ENCODE data around the gene DDN.

Gene DDN

DNA sequence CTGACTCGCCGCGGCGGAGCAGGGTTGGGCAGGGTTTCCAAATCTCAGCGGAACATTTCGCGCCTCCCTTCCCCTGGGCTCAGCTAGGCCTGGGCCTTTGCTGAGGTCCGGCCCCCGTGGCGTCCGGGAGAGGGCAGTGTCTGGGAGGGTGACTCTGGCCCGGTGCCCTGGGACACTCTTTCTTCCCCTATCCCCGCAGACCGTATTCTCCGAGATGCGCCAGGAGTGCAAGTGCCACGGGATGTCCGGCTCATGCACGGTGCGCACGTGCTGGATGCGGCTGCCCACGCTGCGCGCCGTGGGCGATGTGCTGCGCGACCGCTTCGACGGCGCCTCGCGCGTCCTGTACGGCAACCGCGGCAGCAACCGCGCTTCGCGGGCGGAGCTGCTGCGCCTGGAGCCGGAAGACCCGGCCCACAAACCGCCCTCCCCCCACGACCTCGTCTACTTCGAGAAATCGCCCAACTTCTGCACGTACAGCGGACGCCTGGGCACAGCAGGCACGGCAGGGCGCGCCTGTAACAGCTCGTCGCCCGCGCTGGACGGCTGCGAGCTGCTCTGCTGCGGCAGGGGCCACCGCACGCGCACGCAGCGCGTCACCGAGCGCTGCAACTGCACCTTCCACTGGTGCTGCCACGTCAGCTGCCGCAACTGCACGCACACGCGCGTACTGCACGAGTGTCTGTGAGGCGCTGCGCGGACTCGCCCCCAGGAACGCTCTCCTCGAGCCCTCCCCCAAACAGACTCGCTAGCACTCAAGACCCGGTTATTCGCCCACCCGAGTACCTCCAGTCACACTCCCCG lies 18.0 kb downstream of the DDN start:
- DNase-seq, result no peak

DNA sequence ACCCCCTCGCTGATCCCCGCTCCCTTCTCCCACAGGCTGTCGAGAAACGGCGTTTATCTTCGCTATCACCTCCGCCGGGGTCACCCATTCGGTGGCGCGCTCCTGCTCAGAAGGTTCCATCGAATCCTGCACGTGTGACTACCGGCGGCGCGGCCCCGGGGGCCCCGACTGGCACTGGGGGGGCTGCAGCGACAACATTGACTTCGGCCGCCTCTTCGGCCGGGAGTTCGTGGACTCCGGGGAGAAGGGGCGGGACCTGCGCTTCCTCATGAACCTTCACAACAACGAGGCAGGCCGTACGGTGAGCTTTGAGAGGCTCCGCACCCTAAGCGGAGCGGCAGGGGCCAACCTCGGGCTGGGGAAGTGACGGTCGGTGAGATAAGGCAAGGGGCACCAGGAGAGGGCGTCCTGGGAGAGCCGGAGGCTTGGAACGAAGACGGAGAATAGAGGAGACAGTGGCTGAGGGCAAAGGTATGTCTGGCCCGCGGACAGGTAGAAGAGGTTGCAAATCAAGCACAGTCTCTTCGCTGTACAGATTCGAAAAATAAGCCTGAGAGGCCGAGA lies 18.7 kb downstream of the DDN start:
- DNase-seq, result no peak

DNA sequence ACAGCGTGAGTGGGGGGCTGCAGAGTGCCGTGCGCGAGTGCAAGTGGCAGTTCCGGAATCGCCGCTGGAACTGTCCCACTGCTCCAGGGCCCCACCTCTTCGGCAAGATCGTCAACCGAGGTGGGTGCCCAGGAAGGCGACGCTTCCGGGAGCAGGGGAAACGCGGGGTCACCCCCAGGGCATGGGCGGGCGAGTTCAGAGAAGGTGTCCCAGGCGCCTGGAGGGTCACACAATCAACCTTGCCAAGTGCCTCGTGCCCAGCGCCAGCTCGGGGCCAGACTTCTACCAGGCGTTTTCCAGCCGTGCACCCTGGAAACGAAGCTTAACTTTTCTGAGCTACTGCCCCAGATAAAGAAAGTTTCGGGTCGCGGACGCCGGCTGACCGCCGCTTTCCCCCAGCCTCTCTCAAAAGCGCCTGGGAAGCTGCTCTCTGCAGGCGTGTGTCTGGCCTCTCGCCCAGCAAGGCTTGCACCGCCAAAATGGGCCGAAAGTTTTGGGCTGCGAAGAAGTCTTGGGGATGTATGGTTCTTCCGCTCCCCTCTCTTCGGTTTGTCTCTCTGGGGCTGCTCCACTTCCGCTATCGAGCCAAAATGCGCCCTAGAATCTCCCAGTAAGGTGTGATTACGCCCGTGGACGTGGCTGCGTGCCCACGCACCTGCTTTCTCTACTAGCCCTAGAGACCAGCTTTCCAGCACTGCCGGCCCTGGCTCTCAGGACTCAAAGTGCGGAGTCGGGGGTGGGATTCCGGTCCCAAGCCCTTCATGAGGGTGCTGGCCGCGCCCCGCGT lies 19.4 kb downstream of the DDN start:
- peak; percentile 56 for DNase-seq

DNA sequence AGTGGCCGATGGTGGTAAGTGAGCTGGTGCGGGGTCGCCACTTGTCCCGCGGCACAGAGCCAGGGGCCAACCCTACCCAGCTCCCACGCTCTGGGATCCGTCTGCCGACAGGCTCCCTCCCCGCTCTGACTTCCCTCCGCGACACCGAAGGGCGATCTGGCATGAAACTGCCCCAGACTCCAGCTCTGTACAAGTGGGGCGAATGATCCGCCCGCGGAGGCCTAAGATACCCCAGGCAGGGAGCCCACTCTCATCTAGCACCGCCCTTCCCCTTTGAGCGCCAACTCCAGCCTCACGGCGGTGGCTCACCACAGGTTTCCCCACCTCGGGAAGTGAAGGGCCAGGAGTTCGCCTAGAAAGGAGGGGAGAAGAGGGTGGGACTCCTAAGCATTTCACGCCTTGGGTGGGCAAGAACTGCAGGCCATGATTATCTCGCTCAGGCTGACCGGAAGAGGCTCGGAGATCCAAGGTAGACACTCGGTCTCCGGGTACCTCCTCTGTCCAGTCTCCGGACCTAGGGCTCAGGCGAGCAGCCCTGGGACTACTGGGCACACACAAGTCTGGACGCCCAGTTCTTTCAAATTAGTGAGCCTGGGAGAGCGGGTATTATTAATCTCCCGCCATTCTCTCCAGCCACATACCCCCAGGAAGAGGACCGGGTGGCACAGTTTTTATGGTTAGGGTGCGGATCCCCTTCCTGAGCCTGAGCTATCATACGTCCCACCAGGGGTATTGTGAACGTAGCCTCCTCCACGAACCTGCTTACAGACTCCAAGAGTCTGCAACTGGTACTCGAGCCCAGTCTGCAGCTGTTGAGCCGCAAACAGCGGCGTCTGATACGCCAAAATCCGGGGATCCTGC lies 20.2 kb downstream of the DDN start:
- DNase-seq, result no peak

DNA sequence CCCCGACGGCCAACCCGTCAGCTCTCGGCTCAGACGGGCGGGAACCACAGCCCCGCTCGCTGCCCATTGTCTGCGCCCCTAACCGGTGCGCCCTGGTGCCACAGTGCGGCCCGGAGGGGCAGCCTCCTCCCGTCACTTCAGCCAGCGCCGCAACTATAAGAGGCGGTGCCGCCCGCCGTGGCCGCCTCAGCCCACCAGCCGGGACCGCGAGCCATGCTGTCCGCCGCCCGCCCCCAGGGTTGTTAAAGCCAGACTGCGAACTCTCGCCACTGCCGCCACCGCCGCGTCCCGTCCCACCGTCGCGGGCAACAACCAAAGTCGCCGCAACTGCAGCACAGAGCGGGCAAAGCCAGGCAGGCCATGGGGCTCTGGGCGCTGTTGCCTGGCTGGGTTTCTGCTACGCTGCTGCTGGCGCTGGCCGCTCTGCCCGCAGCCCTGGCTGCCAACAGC lies 20.9 kb downstream of the DDN start, which contains the start of gene WNT1:
Gene WNT1, plus strand, starts transcription at position 32 of the 450 bp plus-strand sequence. Its CDS starts 329 bp downstream, at position 361.
- no peak for DNase-seq

DNA sequence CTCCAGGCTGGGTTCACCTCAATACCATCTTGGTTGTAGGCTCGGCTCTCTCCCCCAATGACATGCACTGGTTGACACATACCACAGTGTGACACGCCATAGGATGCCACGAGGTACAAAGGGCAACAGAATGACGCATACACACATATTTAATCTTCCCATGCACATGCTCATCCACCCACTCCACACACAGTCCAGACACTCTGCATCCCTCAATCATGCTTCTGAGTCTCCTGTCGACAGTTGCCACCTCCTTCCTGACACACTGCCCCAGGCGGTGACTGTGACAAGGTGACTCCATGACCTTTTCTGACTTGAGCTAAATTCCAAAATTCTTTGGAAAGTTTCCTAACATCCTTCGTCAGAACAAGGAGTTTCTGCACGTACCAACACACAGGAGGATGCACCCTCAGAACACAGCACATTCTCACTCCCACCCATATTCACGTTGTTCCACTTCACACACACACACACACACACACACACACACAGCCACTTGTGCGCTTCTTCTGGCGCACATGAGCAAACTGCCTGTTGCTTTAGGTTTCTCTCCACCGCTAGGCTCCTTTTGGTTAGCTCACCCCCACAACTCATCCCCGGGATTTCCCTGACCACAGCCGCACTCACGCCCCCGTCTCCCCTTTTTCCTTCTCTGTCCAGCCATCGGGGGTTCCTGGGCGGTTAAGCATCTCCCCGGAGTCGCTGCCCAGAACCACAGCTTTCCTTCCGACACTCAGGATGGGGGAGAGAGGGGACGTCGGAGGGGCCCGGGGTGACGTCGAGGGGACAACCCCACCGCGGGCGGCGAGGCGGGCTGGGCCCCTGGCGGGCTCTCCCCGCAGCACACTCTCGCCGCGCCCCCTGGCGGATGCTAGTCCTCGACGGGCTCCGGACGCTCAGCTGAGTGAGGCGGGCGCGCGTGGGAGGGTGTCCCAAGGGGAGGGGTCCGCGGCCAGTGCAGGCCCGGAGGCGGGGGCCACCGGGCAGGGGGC lies 21.6 kb downstream of the DDN start:
- DNase-seq, result peak; percentile 68

DNA sequence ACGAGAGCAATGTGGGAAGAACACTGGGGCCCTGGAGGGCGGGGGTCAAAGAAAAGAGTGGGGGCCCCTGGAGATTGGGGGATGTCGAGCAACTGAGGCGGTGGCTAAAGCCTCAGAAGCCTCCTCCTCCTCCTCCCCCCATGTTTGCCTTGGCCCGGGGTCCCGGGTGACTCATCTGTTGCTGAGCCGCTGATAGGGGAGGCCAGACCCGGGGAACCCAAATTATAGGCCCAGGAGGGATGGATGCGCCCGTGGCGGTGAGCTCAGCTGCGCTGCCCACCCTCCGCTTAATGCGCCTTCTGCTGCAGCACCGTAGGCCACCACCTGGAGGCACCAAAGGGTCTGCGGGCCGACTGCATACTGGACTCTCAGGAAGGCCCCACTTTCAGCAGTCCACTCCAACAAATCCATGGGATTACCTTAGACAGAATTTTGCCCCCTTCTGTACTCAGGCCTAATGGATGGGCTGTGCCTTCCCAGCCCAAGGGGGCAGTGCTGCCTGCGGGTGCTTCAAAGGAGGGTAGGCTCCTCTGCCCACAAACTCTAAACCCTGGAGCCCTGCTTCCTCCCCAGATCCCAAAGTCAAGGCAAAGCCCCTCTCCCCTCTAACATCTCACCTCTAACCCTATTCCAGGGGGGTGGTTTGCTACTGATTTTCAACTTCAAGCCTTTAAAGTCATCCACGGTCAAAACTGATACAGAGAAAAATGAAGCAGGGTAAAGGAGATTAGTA lies 25.1 kb downstream of the DDN start:
- DNase-seq, result peak; percentile 67

DNA sequence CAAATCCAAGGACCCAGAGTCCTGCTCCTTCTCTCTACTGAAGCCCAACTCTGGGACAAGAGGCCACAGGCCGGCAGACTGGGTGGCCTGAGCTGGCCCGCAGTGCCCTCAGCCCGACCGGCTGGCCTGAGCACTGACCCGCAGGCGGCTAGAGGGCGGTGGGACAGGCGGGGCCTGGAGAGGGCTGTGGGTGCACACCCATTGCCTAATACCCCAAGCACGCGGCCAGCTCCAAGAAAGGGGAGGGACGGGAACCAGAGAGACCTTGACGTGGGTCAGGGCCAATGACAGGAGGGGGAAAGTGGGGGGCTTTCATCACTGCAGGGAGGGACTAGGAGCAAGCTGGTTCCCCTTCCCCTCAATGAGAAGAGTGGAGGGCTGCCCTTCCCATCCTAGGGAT lies 25.6 kb downstream of the DDN start:
- DNase-seq, result no peak

DNA sequence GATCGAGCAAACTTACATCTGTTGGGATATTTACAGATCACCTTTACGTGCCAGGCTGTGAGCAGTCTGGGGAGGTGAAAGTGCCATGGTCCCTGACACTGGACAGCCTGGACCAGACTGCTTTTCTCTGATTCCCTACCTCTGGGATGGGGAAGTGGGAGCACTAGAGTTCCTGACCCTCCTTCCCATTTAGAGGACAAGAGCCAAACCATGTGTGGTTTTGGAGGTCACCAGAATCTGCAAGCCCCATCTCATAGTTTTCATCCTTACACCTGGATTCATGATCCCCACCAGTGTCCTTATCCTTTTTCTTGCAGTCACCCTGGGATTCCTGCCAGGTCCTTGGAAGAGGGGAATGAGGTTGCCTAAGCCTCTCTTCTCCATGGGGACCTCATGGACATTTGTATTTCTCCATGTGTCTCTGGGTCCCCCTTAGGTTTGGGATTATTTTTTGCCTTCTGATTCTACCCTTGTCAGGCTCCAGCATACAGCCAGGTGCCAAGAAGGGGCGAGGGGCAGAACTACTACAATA lies 26.2 kb downstream of the DDN start:
- no peak for DNase-seq

DNA sequence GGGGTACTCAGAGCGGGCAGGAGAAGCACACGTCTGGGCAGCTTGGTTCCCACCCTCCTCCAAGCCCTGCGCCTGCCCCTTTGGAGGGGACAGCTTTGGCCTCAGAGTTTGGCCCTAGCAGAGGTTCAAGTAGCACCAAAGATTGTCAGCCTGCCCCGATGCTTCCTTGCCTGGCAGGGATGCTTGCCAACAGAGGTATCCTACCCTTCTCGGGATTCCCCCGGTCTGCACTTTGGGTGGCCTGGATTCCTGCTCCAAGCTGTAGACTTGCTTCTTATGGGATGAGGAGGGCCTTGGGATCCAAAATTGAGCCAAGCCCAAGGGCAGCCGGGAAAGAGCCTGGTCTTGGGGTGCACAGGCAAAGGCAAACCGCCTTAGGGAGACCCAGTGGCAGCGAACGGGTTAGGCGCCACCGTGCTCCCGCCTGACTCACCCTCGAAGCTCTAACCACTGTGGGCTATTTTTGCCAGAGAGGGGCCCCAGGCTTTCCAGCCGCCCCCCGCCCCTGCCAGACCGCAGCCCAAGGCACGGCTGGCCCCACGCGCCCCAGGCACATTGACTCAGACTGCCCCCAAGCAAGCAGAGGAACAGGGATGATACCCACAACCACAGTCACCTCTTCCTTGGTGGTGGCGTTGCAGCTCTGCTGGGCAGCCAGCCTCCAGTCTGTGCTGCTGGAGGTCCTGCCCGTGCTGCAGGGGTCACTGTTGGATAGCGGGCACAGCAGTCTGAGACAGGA lies 26.8 kb downstream of the DDN start:
- no peak for DNase-seq

DNA sequence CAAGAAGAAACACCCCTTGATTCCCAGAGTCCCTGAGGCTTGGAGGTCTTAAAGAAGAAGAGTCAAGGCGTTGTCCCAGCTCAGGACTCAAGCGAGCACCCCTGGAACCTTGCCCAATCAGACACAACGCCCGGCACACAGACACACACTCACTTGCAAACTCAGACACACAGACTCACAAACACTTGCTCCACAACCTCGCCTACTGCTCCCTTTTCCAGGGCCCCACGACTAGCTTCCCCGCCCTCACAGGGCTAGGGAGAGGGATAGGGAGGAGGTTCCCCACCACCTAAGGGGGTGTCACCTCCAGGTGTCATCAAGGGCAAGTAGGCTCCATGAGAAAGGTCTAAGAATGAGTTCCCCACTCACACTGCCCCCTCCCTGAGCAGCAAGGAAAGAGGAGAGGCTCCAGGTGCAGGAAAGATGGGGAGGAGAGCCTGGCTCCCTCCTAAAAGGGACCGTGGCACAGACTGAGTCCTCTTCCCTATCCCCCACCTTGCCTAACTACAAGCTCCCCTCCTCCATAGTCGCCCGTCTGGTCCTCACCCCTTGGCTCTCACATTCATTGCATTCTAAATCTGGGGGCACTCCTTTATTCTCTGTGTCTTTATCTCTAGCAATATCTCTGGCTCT lies 28.4 kb downstream of the DDN start:
- no peak for DNase-seq

DNA sequence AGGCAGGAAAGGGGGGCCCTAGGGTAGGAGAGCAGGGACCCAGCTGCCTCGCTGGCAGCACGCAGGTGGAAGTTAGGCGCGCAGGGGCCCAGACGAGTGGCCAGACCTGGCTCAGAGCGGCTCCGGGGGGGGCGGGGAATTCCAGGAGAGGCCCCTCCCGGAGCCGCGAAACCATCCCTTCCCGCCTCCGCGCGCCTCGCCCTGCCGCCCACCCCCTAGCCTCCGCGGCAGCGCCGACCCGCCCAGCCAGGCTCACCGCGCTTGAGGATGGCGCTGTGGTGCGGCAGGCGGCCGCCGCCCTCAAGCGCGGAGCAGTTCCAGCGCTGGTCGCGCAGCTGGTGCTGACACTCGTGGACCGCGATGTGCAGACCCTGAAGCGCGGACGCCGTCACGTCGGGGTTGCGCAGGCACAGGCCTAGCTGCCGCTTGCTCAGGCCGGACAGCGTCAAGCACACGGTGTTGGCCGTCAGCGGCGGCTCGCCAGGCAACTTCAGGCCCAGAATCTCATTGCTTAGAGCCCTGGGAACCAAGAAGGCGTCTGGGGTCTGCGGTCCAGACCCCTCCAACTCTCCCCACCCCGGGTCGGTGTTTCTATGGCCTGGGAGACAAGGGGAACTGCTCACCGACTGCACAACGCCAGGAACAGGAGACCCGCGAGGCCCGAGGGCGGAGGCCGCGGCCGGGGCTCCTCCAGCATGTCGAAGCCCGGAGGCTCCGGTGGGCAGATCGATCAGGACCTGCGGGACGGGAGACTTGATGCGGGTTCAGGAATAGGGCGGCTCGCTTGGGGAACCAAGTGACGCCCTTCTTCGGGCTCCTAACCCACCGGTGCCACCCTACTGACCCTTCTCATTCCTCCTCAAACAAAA lies 29.1 kb downstream of the DDN start:
- DNase-seq, result no peak

DNA sequence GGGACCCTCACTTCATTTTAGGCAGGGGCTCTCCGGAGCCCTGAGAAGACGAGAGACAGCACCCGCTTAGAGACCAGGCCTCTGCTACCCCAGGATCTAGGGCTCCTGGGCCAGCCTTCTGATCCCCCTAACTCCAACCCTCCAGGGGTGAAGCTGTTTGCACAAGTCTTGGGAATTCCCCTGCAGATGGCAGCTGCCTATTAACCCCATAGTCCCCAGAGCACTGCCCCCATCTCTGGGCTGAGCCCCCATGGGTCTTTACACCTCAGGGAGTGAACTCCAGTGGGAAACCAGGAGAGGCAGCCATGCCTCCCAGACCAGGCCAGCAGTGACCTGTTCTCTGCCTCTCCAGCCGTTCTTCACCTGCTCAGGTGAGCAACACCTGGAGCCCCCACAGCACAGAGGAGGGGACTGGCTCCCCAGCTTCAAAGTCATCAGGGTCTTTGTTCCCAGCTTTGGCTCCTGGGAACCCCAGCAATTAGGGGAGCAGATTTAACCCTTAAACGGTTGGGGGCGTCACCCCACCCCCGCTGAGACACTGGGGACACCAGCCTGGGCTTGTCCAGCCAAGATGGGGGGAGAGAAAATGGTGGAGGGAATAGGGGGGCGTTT lies 29.9 kb downstream of the DDN start:
- DNase-seq, result no peak

DNA sequence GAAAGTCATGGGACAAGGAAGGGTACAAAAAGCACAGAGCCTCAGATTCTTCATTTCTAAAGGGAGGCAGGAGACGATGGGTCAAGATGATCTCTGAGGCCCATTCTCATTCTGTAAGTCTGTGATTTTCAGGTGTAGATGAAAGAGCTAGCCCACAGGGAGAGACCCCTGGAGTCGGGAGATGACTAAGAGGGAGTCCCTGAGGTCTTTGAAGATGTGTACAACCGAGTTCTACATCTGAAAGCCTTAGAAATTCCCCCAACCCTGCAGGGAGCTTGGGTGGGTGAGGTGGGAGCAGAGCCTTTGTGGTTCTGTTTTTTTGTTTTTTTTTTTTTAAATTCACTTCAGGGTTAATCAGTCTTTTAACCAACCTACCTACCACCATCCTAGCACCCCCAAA lies 30.7 kb downstream of the DDN start:
- DNase-seq, result no peak

DNA sequence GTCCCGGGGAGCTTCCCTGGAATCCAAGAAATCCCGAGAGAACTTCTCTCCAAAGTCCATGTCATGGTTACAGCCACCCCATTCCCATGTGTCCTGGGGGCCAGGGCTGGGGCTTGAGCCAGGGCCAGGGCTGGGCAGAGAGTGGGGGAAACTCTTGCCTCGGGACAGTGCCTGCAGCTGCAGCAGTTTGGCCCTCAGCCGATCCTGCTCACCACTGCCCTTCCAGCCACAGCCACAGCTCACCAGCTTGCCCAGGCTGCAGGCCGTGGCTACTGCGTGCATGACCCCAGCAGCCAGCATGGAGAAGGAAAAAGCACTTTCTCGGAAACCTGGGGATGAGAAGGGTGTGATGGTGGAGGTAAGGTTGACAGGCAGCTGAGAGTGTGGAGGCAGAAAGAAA lies 31.2 kb downstream of the DDN start:
- peak; percentile 20 for DNase-seq

DNA sequence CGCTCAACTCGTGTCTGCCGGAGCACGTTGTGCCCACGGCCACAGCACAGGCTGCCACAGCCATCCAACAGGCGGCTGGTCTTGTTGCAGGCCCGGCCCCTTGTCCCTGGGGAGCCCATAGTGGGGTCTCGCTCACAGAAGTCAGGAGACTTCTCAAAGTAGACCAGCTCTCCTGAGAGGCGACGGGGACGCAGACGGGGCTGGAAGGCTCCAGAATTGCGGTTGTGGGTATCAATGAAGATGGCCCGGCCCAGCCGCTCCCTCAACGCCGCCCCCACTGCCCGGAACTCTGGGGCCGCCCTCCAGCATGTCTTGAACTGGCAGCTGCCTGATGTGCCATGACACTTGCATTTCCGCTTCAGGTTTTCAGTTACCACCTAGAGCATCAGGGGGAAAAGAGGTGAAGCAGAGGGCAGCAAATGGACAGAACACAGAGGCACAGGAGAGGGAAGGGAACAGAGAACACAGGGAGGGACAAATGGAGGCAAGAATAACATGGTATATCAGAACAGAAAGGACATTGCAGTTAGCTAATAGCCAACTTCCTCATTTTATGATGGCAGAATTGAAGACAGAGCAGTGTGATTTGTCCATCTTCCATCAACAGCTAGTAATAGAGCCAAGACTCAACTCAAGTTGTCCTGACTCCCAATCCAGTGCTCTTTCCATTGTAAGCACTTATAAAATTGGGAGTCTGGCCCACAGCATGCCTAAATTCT lies 32.8 kb downstream of the DDN start:
- DNase-seq, result peak; percentile 21

DNA sequence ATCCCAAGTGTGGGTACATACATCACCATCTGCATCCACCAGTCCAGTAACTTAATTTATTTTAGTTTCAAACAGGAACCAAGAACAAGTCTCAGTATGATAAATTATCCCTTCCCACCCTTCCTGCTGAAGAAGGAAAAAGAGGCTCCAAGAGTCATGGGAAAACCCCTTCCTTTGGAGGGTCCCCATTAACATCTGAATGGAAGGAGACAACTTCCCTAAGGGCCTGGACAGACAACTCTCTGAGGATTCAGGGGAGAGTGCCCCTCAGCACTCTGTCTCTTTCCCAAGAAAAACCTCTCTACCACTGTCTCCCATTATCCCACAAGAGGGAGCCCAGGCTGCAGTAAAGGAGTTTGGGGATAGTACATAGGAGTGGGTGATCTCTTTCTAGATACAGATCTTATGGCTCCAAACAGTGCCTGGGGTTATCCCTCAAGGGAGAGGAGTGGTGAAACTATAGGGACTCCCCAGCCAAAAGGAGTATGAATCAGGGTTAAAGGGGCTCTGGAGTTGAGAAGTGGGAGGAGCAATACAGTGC lies 33.8 kb downstream of the DDN start:
- peak; percentile 20 for DNase-seq
